ENCODE results near the gene EDN2. TPM values are rescaled to one million over a fixed set of nuclear protein-coding genes. Genes with fewer than 3 reads are reported as not detected.

EDN2 gene
- total RNA-seq, 2 donors from 2014 or later, result not detected

DNA sequence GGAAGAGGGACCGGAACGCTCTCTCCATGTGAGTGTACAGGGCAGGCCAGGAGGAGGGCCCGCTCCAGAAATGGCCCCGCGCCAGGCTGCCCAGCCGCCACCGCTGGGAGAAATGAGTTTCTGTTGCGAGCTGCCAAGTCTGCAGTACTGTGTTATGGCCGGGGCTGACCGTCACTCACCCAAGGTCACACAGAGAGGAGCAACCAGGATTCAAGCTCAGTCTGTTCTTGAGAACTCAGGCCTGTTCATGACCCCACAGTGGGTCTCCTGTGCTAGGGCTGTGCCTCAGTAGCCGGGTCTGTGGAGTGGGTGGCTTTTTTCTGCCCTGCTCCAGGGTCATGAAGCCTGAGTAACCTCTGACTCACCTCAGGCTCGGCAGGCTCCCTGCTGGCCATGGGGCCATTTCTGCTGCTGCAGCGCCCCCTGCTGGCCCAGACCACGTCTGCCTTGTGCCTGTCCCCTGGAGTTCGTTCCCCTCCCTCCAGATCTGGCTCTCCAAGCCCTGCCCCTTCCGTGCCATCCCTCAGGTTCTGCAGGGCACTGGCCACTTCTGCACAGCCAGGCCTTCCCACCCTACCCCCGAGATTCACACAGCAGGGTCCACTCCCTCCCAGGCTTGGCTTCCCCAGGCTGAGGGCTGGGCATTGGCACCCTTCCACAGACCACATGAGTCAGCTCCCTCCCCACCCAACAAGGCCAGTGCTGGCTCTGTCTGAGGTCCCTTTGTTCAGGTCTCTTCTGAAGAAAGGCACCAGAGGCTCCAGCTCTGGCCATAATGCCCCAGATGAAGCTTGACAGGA lies 51.8 kb downstream of the EDN2 start:
- ATAC-seq (ENCODE audit: insufficient number of reproducible peaks, low FRiP score, low read depth) (peak; percentile 66), DNase-seq (ENCODE audit: low spot score) (peak; percentile 63)
- TF ChIP-seq, protein P1, sequence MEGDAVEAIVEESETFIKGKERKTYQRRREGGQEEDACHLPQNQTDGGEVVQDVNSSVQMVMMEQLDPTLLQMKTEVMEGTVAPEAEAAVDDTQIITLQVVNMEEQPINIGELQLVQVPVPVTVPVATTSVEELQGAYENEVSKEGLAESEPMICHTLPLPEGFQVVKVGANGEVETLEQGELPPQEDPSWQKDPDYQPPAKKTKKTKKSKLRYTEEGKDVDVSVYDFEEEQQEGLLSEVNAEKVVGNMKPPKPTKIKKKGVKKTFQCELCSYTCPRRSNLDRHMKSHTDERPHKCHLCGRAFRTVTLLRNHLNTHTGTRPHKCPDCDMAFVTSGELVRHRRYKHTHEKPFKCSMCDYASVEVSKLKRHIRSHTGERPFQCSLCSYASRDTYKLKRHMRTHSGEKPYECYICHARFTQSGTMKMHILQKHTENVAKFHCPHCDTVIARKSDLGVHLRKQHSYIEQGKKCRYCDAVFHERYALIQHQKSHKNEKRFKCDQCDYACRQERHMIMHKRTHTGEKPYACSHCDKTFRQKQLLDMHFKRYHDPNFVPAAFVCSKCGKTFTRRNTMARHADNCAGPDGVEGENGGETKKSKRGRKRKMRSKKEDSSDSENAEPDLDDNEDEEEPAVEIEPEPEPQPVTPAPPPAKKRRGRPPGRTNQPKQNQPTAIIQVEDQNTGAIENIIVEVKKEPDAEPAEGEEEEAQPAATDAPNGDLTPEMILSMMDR (IDR thresholded peaks at IDR 0.05), result peak; percentile 92
- H3K27me3 ChIP-seq (replicated peaks; ENCODE audit: insufficient read depth), result no peaks in the 10 kb centered on the region
- peak overlapping the region; percentile 46 to 59 for H3K27ac ChIP-seq
- H3K4me1 ChIP-seq (ENCODE audit: control insufficient read depth in 1 of 2, low read depth in 2 of 2), result peaks cover 17 to 40% of the 10 kb centered on the region in 2 donors
- H3K36me3 ChIP-seq, result no peaks in the 10 kb centered on the region
- peak overlapping the region; percentile 36 for H3K4me3 ChIP-seq
- no peaks in the 10 kb centered on the region for H3K9me3 ChIP-seq

DNA sequence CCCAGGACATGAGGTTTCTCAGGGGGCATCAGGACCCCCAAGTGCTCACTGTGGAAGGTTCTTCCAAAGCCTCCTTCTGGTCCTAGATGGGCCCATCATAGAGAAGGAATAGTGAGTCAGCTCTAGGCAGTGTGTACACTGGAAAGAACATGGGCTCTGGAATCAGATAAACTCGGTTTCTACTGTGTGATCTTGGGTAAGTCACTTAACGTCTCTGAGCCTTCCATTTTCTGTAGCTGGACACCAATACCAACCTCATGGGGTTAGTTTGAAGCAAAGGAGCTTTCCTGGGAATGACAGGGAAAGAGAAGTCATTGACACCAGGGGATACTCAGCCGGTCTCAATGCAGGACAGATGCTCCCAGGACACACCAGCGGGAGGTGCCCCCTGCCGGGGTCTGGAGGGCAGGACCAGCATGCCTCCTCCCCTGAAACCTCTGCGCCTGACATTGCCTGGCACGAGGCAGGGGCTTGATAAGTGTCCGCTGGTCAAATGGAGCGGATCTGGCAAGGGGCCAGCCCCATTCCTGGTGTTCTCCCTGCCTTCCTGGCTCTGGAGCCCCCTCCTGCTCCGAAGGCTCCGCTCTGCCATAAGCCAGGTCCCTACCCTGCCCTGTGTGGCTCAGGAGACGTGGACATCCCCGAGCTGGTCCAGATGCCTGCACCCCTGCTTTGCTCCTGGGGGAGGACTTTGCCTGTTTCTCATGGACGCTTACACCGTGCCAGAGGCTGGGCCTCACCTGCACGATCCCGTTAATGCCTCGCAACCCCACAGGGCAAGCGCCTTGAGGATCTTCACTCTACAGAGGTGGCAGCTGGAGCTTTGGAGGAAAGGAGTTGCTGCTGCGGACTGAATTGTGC lies 52.8 kb downstream of the EDN2 start:
- TF ChIP-seq, protein P1 (IDR thresholded peaks at IDR 0.05), result no peak
- Histone ChIP-seq H3K36me3 (no peaks in the 10 kb centered on the region), H3K4me1 (ENCODE audit: control insufficient read depth in 1 of 2, low read depth in 2 of 2) (peaks cover 17 to 40% of the 10 kb centered on the region in 2 donors), H3K9me3 (no peaks in the 10 kb centered on the region), H3K27ac (peak overlapping the region; percentile 46 to 59), H3K4me3 (no peak overlapping the region), H3K27me3 (replicated peaks; ENCODE audit: insufficient read depth) (no peaks in the 10 kb centered on the region)
- ATAC-seq (ENCODE audit: insufficient number of reproducible peaks, low FRiP score, low read depth) (no peak), DNase-seq (ENCODE audit: low spot score) (no peak)

- H3K4me1 ChIP-seq (ENCODE audit: control insufficient read depth in 1 of 2, low read depth in 2 of 2), result peaks cover 17 to 40% of the 10 kb centered on the region in 2 donors
- no peak for DNase-seq (ENCODE audit: low spot score)
- H3K4me3 ChIP-seq, result no peak overlapping the region
- TF ChIP-seq, protein P1 (IDR thresholded peaks at IDR 0.05), result no peak
- H3K36me3 ChIP-seq, result no peaks in the 10 kb centered on the region
- H3K27ac ChIP-seq, result no peak overlapping the region
- no peaks in the 10 kb centered on the region for H3K9me3 ChIP-seq
- no peak for ATAC-seq (ENCODE audit: insufficient number of reproducible peaks, low FRiP score, low read depth)
- no peaks in the 10 kb centered on the region for H3K27me3 ChIP-seq (replicated peaks; ENCODE audit: insufficient read depth)
These were observed 53.9 kb downstream of the EDN2 start for GRCh38 chr1:41430582-41430981.

GRCh38 chr1:41430069-41430468 lies 54.4 kb downstream of the EDN2 start:
- no peak overlapping the region for H3K27ac ChIP-seq
- DNase-seq (ENCODE audit: low spot score) (no peak), ATAC-seq (ENCODE audit: insufficient number of reproducible peaks, low FRiP score, low read depth) (no peak)

More at GRCh38 chr1:41430069-41430468, 54.4 kb downstream of the EDN2 start:
- Histone ChIP-seq H3K36me3 (no peaks in the 10 kb centered on the region), H3K4me3 (no peak overlapping the region), H3K9me3 (no peaks in the 10 kb centered on the region), H3K27me3 (replicated peaks; ENCODE audit: insufficient read depth) (no peaks in the 10 kb centered on the region), H3K4me1 (ENCODE audit: control insufficient read depth in 1 of 2, low read depth in 2 of 2) (peaks cover 17 to 40% of the 10 kb centered on the region in 2 donors)
- TF ChIP-seq, protein P1 (IDR thresholded peaks at IDR 0.05), result no peak
